ENCODE results near the gene RFX1.
"Not testable (repeated sequence)": the region's sequence is repeated elsewhere in the genome, so short reads cannot be mapped to it uniquely, and the experiment has no call there.

Gene RFX1

GRCh38 chr19:13981467-13981866, 24.7 kb downstream of the RFX1 start:
- Histone ChIP-seq H3K4me2 (ENCODE audit: low read length) (no peak overlapping the region), H3K36me3 (ENCODE audit: insufficient read depth, low read length) (peaks cover 3% of the 10 kb centered on the region), H3K4me1 (ENCODE audit: control insufficient read depth, insufficient read depth, low read length) (peaks cover 4% of the 10 kb centered on the region), H3K27me3 (ENCODE audit: control insufficient read depth, insufficient read depth, low read length) (no peaks in the 10 kb centered on the region), H3K9ac (ENCODE audit: low read depth, low read length) (no peak overlapping the region), H3K9me3 (replicated peaks; ENCODE audit: low read length) (no peaks in the 10 kb centered on the region), H3K4me3 (ENCODE audit: low read length) (no peak overlapping the region)

GRCh38 chr19:13981021-13981420, 25.1 kb downstream of the RFX1 start:
- Histone ChIP-seq H3K36me3 (ENCODE audit: insufficient read depth, low read length) (peaks cover 3% of the 10 kb centered on the region), H3K9ac (ENCODE audit: low read depth, low read length) (no peak overlapping the region), H3K4me2 (ENCODE audit: low read length) (no peak overlapping the region), H3K4me1 (ENCODE audit: control insufficient read depth, insufficient read depth, low read length) (no peaks in the 10 kb centered on the region), H3K4me3 (ENCODE audit: low read length) (no peak overlapping the region), H3K27me3 (ENCODE audit: control insufficient read depth, insufficient read depth, low read length) (no peaks in the 10 kb centered on the region), H3K9me3 (replicated peaks; ENCODE audit: low read length) (no peaks in the 10 kb centered on the region)

DNA sequence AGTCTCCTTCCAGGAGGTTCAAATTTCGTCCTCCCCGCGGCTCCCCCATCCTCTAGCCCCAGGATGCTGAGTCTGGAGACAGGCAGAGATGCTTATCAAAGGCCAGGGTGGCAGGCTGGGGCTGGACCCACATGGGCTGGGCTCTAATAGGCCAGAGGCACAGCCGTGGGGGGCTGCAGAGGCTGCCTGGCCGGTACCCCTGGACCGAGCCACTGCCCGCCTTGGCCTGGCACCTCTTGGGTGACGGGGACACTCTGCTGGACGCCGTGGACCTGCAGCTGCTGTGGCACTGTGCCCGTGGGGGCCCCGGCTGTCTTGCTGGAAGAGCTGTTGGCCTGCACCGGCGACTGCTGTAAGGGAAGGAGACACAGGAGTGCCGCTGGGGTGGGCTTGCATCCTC, 25.8 kb downstream of the RFX1 start:
- Histone ChIP-seq H3K27me3 (ENCODE audit: control insufficient read depth, insufficient read depth, low read length) (no peaks in the 10 kb centered on the region), H3K36me3 (ENCODE audit: insufficient read depth, low read length) (peaks cover 3% of the 10 kb centered on the region), H3K9ac (ENCODE audit: low read depth, low read length) (no peak overlapping the region), H3K4me2 (ENCODE audit: low read length) (no peak overlapping the region), H3K9me3 (replicated peaks; ENCODE audit: low read length) (no peaks in the 10 kb centered on the region), H3K4me1 (ENCODE audit: control insufficient read depth, insufficient read depth, low read length) (no peaks in the 10 kb centered on the region), H3K4me3 (ENCODE audit: low read length) (no peak overlapping the region)

DNA sequence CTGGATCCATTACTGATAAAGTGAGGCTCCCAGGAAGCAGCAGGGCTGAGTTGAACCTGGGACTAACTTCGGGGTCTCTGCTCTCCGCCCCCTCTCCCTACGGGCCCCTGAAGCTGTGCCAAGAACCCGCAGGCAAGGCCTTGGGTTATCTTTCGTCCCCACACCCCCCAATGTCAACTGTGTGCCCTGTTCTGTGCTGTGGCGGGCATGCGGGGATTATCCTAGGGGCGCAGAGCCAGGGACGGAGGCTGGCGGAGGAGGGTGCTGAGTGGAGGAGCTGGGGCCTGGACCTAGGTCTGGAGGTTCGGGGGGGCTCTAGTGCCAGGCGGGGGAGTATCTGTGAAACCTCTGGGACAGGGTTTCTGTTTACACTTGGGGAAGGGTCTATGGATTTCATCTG, 26.4 kb downstream of the RFX1 start:
- Histone ChIP-seq H3K4me2 (ENCODE audit: low read length) (no peak overlapping the region), H3K27me3 (ENCODE audit: control insufficient read depth, insufficient read depth, low read length) (no peaks in the 10 kb centered on the region), H3K4me1 (ENCODE audit: control insufficient read depth, insufficient read depth, low read length) (no peaks in the 10 kb centered on the region), H3K4me3 (ENCODE audit: low read length) (no peak overlapping the region), H3K9ac (ENCODE audit: low read depth, low read length) (no peak overlapping the region), H3K36me3 (ENCODE audit: insufficient read depth, low read length) (peaks cover 3% of the 10 kb centered on the region), H3K9me3 (replicated peaks; ENCODE audit: low read length) (no peaks in the 10 kb centered on the region)

DNA sequence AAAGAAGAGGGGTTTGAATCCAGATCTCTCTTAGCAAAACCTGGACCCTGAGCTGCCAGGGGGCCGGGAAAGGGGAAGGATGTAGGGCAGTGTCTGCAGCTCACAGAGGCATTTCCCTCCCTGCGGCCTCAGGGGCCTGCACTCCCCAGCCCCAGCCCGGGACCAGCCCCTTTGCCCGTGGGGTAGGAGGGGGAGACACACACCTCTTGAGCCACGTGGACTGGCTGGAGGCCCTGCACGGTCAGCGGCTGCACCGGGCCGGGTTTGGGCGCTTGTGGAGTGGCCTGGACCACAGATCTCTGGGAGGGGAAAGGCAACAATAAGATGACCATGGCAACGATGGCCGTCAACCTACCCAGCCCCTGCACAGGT, 26.9 kb downstream of the RFX1 start:
- Histone ChIP-seq H3K36me3 (ENCODE audit: insufficient read depth, low read length) (peaks cover 3% of the 10 kb centered on the region), H3K9me3 (replicated peaks; ENCODE audit: low read length) (no peaks in the 10 kb centered on the region), H3K4me1 (ENCODE audit: control insufficient read depth, insufficient read depth, low read length) (no peaks in the 10 kb centered on the region), H3K4me3 (ENCODE audit: low read length) (no peak overlapping the region), H3K9ac (ENCODE audit: low read depth, low read length) (no peak overlapping the region), H3K4me2 (ENCODE audit: low read length) (no peak overlapping the region), H3K27me3 (ENCODE audit: control insufficient read depth, insufficient read depth, low read length) (no peaks in the 10 kb centered on the region)

GRCh38 chr19:13978351-13979243, 27.5 kb downstream of the RFX1 start:
- H3K9ac ChIP-seq (ENCODE audit: low read depth, low read length), result no peak overlapping the region
- H3K4me1 ChIP-seq (ENCODE audit: control insufficient read depth, insufficient read depth, low read length), result no peaks in the 10 kb centered on the region
- H3K27me3 ChIP-seq (ENCODE audit: control insufficient read depth, insufficient read depth, low read length), result no peaks in the 10 kb centered on the region
- H3K9me3 ChIP-seq (replicated peaks; ENCODE audit: low read length), result no peaks in the 10 kb centered on the region
- no peak overlapping the region for H3K4me2 ChIP-seq (ENCODE audit: low read length)
- peaks cover 3% of the 10 kb centered on the region for H3K36me3 ChIP-seq (ENCODE audit: insufficient read depth, low read length)
- no peak overlapping the region for H3K4me3 ChIP-seq (ENCODE audit: low read length)

DNA sequence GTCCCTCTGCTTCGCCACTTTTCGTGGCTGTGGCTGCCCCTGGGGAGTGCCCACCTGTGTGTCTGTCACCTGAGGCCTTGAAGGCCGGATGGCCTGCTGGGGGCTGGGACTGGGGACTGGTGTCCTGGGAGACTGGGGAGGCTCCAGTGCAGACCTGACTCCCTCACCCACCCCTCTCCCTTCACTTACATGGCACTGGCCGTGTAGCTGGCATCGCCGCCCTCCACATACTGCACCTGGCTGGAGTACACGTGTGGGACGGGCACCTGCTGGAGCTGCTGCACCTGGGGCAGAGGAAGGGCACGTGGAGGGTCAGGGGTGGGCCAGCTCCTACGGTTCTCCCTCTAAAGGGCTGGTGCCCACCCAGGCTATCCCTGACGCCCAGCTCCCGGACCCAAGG, 28.3 kb downstream of the RFX1 start:
- Histone ChIP-seq H3K9me3 (replicated peaks; ENCODE audit: low read length) (no peaks in the 10 kb centered on the region), H3K36me3 (ENCODE audit: insufficient read depth, low read length) (peaks cover 2% of the 10 kb centered on the region), H3K4me2 (ENCODE audit: low read length) (no peak overlapping the region), H3K4me3 (ENCODE audit: low read length) (no peak overlapping the region), H3K9ac (ENCODE audit: low read depth, low read length) (no peak overlapping the region), H3K4me1 (ENCODE audit: control insufficient read depth, insufficient read depth, low read length) (no peaks in the 10 kb centered on the region), H3K27me3 (ENCODE audit: control insufficient read depth, insufficient read depth, low read length) (no peaks in the 10 kb centered on the region)

DNA sequence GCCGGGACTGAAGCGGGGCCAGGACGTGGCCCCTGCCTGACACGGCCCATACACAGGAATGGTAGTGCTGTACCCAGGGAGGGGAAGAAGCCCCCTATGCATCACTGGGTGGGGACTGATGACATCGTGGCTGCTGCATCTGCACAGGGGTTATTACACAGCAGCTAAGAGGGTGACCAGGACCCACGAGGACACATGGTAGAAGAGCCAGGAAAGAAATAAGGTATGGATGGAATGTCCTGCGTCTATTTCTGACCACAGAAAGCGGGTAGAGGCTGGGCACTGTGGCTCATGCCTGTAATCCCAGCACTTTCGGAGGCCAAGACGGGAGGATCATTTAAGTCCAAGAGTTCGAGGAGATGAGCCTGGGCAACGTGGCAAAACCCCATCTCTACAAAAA, 29.7 kb downstream of the RFX1 start:
- Histone ChIP-seq H3K27me3 (ENCODE audit: control insufficient read depth, insufficient read depth, low read length) (no peaks in the 10 kb centered on the region), H3K4me3 (ENCODE audit: low read length) (no peak overlapping the region), H3K9me3 (replicated peaks; ENCODE audit: low read length) (no peaks in the 10 kb centered on the region), H3K4me1 (ENCODE audit: control insufficient read depth, insufficient read depth, low read length) (no peaks in the 10 kb centered on the region), H3K9ac (ENCODE audit: low read depth, low read length) (no peak overlapping the region), H3K4me2 (ENCODE audit: low read length) (no peak overlapping the region), H3K36me3 (ENCODE audit: insufficient read depth, low read length) (no peaks in the 10 kb centered on the region)

DNA sequence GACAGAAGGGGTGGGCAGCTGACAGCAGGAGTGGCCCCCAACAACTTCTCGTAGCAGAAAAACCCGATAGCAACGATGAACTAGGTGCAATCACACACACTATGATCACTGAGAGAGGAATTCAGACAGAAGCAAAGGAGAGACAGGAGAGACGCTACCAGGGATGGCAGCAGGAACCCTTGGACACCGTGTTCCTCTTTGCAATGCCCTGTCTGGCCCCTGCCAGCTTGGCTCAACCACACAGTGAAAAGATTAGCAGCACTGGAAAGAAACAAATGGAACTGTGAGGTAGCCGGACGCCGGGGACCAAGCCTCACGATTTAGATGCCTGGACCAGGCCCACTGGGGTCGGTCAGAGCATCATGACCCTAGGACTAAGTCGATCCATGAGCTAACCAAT, 30.2 kb downstream of the RFX1 start:
- H3K9me3 ChIP-seq (replicated peaks; ENCODE audit: low read length), result no peaks in the 10 kb centered on the region
- H3K36me3 ChIP-seq (ENCODE audit: insufficient read depth, low read length), result no peaks in the 10 kb centered on the region
- H3K4me1 ChIP-seq (ENCODE audit: control insufficient read depth, insufficient read depth, low read length), result no peaks in the 10 kb centered on the region
- H3K9ac ChIP-seq (ENCODE audit: low read depth, low read length), result no peak overlapping the region
- H3K27me3 ChIP-seq (ENCODE audit: control insufficient read depth, insufficient read depth, low read length), result no peaks in the 10 kb centered on the region
- H3K4me2 ChIP-seq (ENCODE audit: low read length), result no peak overlapping the region
- no peak overlapping the region for H3K4me3 ChIP-seq (ENCODE audit: low read length)

DNA sequence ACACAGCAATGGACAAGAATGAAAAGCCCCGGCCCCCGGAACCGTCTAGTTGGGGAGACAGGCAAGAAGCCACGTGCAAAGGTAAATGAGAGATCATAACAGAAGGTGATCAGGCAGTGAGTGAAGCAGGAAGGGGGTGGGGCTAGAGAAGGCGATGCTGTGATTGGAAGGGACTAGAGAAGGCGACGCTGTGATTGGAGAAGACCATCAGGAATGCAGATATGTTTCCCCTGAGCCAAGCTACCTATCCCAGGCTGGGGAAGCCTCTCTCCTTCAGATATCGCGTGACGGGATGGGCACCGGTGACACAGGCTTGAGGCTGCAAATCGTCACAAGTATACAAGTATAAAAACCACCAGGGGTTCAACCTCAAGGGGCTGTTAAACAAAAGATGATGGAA, 32.0 kb downstream of the RFX1 start:
- Histone ChIP-seq H3K27me3 (ENCODE audit: control insufficient read depth, insufficient read depth, low read length) (no peaks in the 10 kb centered on the region), H3K9me3 (replicated peaks; ENCODE audit: low read length) (no peaks in the 10 kb centered on the region), H3K4me1 (ENCODE audit: control insufficient read depth, insufficient read depth, low read length) (no peaks in the 10 kb centered on the region), H3K9ac (ENCODE audit: low read depth, low read length) (no peak overlapping the region), H3K36me3 (ENCODE audit: insufficient read depth, low read length) (peaks cover 1% of the 10 kb centered on the region), H3K4me3 (ENCODE audit: low read length) (no peak overlapping the region), H3K4me2 (ENCODE audit: low read length) (no peak overlapping the region)

GRCh38 chr19:13973479-13973878, 32.6 kb downstream of the RFX1 start:
- H3K4me2 ChIP-seq (ENCODE audit: low read length); H3K9me3 ChIP-seq (replicated peaks; ENCODE audit: low read length); H3K4me1 ChIP-seq (ENCODE audit: control insufficient read depth, insufficient read depth, low read length); H3K9ac ChIP-seq (ENCODE audit: low read depth, low read length); H3K4me3 ChIP-seq (ENCODE audit: low read length); H3K27me3 ChIP-seq (ENCODE audit: control insufficient read depth, insufficient read depth, low read length); H3K36me3 ChIP-seq (ENCODE audit: insufficient read depth, low read length): not testable (repeated sequence)

All from skeletal muscle satellite cell (primary cell).